HG02678 (cell line): ENCODE results near the gene FUBP3.
"Not testable (repeated sequence)": the region's sequence is repeated elsewhere in the genome, so short reads cannot be mapped to it uniquely, and the experiment has no call there.

Source experiments
- ATAC-seq: cut with Tn5 transposase; IDR thresholded peaks from one replicate; pipeline ENCODE4 v1.9.1; 2021; ENCODE audit warnings: mild to moderate bottlenecking, moderate library complexity; ENCODE audit not compliant: unreplicated experiment

The FUBP3 gene

GRCh38 chr9:130556396-130557076, 22.8 kb upstream of the FUBP3 start:
- no peak for ATAC-seq

GRCh38 chr9:130557077-130557468, 22.3 kb upstream of the FUBP3 start:
- ATAC-seq, result no peak

GRCh38 chr9:130561056-130561455, 18.3 kb upstream of the FUBP3 start:
- no peak for ATAC-seq

- ATAC-seq, result not testable (repeated sequence)
These were observed 16.9 kb upstream of the FUBP3 start for GRCh38 chr9:130562525-130562924.

- ATAC-seq, result no peak
These were observed 15.6 kb upstream of the FUBP3 start for GRCh38 chr9:130563797-130564196.

- ATAC-seq, result no peak
These were observed 13.6 kb upstream of the FUBP3 start for GRCh38 chr9:130565792-130566191.

GRCh38 chr9:130570208-130570607, 9.2 kb upstream of the FUBP3 start:
- no peak for ATAC-seq

DNA sequence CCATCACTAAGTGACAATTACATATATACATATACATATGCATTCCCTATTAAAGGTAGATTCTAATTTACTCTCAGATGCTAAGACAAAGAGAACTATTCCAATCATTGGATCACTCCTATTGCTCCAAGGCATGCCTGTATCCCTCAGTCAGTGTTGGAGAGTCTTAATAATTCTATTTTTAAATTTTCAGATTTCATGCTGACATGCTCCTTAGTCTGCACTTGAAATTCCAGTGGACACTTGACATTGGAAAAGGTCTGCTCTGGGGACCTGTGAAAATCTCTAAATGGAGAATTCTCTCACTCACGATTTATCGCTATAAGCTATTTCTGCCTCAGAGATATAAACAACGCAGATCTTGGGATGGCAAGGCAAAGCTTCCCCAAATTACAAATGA, 3.9 kb upstream of the FUBP3 start:
- ATAC-seq, result no peak

DNA sequence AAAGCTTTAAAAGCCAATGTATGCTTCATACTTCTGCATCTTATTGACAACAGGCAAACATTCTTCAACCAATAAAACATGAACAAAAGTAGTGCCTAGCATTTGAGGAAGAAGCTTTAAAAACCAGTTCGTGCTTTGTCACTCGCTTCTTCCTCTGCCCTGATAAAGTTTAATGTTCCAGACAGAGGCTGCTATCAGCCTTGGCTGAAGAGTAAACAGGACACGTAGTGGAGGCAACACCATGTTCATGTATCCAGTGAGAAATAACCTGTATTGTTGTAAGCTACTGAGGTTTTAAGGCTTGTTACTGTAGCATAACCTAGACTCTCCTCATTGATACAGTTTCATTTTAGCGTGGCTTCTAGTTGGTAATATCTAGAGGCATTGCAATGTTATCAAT, 3.2 kb upstream of the FUBP3 start:
- ATAC-seq, result no peak

DNA sequence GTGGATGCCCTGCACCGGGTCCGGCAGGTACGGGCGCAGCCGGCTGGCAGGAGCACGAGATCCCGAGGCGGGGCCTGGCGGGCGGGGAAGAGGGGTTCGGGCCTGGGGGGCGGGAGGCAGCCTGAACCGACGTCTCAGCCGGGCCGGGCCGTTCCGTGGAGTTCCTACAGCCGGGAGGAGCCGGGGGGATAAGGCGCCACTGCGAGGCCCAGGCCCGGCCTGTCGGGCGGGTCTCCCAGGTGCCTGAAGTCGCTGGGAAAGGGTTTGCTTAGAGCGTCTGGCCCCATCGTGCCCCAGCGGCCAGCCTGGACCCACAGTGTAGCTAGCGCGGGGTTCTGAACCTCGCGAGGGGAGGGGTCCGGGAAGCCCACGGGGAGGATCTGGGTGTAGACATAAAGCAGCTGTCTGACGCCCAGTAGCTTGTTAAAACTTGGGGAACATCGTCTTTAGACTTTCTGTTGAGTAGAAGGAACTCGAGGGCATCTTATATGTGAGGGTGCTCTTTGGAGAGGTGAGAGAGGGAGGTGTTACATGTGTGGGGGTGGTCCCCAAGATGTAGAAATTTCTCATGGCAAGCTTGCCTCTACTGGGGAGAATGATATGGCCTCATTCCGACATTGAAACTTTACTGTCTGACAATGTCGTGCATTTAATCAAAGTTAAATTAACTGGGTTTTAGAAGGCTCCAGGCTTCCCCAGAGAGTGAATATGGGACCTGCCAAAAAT, 524 bp downstream of the FUBP3 start:
- peak; percentile 37 for ATAC-seq

DNA sequence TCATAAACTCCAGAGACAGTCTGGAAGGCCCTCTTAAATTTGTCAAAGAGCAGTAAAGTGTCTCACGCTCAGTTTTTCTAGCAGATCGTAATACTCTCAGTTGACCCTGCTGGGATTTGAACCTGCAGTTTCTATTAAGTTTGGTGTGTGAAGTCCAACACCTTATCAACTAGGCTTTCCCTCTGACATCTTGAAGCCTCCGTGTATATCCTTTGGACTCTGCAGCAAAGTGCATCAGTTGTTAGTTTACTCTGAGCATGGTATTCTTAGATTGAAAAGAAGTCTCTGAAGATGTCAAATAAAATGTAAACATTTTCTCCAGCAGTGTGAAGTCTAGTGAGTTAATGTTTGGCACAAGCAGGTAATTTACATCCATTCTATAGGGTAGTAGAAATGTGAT, 2.4 kb downstream of the FUBP3 start:
- no peak for ATAC-seq

DNA sequence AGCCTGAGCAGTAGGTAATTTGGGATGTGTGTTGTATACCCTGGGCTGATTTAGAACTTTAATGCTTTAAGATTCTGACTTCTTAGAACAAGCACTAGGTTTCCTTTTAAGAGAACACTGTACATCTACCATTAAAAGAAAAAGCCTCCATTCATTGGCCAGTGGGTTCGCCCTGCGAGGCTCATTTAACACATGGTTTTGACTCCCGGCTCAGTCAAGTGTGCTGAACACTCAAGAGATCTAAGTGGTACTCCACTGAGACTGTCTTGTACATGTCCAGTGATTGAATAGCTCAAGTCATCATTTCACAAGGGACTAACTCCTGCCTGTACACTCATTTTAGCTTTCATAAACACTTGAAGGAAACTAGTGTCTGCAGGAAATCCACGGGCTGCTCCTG, 3.9 kb downstream of the FUBP3 start:
- ATAC-seq, result no peak

- no peak for ATAC-seq
These were observed 8.5 kb downstream of the FUBP3 start for GRCh38 chr9:130587921-130588320.

DNA sequence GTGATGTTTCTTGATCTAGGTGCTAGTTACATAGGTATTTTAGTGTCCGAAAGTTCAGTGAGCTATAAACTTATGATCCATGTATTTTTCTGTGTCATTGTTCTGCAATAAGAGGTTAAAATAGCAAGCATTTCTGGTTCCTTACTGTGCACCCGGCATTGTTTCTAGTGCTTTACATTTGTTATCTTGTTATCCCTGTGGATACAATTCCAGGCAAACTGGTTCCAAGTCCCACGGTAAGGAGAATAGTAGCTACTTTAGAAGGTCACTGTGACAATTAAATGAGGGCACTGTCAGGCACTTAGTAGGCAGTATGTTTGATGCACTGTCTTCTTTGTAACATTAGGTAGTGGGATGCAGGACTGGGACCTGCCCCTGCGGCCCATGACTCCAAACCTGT, 9.0 kb downstream of the FUBP3 start:
- ATAC-seq, result no peak

- ATAC-seq, result no peak
These were observed 10.4 kb downstream of the FUBP3 start for GRCh38 chr9:130589754-130590153.

DNA sequence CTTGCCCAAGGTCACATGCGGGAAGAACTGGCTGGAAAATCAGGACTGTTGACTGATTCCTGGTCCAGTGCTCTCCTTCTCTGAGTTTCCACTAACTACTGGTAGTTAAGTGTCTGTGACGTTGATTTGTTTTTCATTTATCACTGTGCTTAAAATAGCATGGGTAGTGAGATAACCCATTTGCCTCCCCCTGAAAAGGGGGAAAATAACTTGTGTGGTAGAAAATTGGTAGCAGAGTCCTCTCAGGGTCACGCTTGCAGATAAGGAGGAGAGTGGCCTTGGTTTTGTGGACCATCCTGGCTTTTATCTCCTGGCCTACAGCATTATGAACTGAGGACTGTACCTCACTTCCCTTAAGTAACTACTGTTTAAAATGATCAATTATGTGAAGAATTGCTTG, 10.9 kb downstream of the FUBP3 start:
- no peak for ATAC-seq

- ATAC-seq, result no peak
These were observed 13.6 kb downstream of the FUBP3 start for GRCh38 chr9:130593020-130593419.

GRCh38 chr9:130597228-130597627, 17.9 kb downstream of the FUBP3 start:
- no peak for ATAC-seq

DNA sequence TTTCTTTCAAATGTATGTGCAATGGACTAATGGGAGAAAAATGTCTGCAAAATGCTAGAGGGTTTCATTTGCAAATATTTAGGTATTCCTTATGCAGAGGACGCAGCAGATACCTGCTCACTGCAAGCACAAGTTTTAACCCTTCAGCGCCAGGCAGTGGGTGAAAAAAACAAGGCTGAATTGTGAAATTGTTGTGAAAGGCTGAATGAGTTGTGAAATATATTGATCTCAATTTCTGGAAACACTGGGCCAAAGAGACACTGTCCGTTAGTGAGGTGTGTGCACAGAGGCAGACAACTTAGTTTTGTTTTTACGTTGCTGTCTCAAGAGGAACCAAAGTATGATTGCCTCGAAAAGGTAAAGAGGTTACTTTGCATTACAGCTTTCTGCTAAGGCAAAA, 18.8 kb downstream of the FUBP3 start:
- ATAC-seq, result no peak

DNA sequence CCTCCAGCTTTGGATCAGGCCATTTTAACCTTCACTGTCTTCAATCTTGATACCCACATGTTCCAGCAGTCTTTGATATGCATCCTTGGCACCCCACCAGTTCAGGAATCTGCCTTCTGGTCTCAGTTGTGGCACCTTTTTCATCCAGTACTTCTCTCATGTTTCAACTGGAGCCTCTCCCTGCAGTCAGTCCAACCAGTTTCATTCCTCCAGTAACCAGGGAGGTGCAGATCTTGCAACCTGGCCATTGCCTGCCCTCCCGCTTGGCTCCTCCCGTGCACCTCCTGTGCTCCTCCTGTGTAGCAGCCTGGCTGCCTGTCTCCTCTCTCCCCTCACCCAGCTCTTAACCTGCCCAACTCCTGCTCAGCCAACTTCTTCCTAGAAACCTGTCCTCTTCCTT, 20.2 kb downstream of the FUBP3 start:
- no peak for ATAC-seq

DNA sequence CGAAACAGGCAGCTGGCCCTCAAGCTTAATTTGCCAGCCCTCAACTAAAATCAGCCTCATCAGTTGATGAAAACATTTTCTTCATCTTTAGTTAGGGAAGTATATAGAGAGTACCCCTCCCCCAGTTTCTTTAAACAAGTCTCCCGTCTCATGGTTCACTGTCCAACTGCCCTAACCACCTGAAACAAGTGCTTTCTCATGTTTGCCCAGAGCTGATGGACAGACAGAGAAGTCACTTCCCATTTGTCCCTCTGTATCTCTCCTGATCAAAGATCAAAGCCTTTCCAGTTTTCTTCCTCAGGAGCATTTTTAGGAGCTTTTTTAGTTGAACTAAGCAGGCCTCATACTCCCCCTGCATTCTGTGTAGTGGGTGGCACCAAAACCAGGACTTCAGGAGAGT, 21.7 kb downstream of the FUBP3 start:
- no peak for ATAC-seq

GRCh38 chr9:130604295-130604694, 24.9 kb downstream of the FUBP3 start:
- no peak for ATAC-seq
